Skin of body (tissue), 2 donors: ENCODE data around the gene WFS1. TPM values are rescaled to one million over a fixed set of nuclear protein-coding genes. Genes with fewer than 3 reads are reported as not detected.

ENCODE experiments used
- DNase-seq: peaks from one replicate; lab custom pipeline; 2025; lab: John Stamatoyannopoulos, UW
- total RNA-seq: library from RNA; depleted of rRNA; stranded (reverse); fragments of >200 nt; gene quantifications from one replicate; pipeline ENCODE4 v1.2.3, GENCODE V29; 2014

The WFS1 gene
- 11.3 TPM for total RNA-seq

- DNase-seq = peak; percentile 98
These were observed at the start of gene WFS1 for GRCh38 chr4:6269616-6270511. TSS of gene WFS1 (plus strand) at chr4:6269850. CDS start at chr4:6277456, 7,606 bp downstream.

- no peak for DNase-seq
These were observed 48.3 kb upstream of the WFS1 start for GRCh38 chr4:6221301-6221850.

- no peak for DNase-seq
These were observed 47.5 kb upstream of the WFS1 start for GRCh38 chr4:6221851-6222760.

GRCh38 chr4:6222761-6223292 lies 46.8 kb upstream of the WFS1 start:
- DNase-seq = no peak

GRCh38 chr4:6224735-6225134 lies 44.9 kb upstream of the WFS1 start:
- DNase-seq = no peak

GRCh38 chr4:6225469-6225868 lies 44.2 kb upstream of the WFS1 start:
- no peak for DNase-seq

- no peak for DNase-seq
These were observed 43.1 kb upstream of the WFS1 start for GRCh38 chr4:6226506-6226905.

GRCh38 chr4:6227412-6228157 lies 42.1 kb upstream of the WFS1 start:
- DNase-seq = no peak

- no peak for DNase-seq
These were observed 41.2 kb upstream of the WFS1 start for GRCh38 chr4:6228158-6229067.

GRCh38 chr4:6229095-6229494 lies 40.6 kb upstream of the WFS1 start:
- DNase-seq = no peak

GRCh38 chr4:6229671-6230501 lies 39.8 kb upstream of the WFS1 start:
- no peak for DNase-seq

GRCh38 chr4:6230502-6230785 lies 39.2 kb upstream of the WFS1 start:
- no peak for DNase-seq

GRCh38 chr4:6230827-6231662 lies 38.6 kb upstream of the WFS1 start:
- DNase-seq = no peak

GRCh38 chr4:6231663-6232165 lies 37.9 kb upstream of the WFS1 start:
- DNase-seq = no peak

GRCh38 chr4:6232836-6233785 lies 36.5 kb upstream of the WFS1 start:
- no peak for DNase-seq

- DNase-seq = no peak
These were observed 35.7 kb upstream of the WFS1 start for GRCh38 chr4:6233929-6234328.

GRCh38 chr4:6235012-6235411 lies 34.6 kb upstream of the WFS1 start:
- no peak for DNase-seq
